ENCODE results near the gene SOX18.
A peak's percentile ranks its signal among the peaks of the same experiment; 100 is the strongest.

The SOX18 gene

GRCh38 chr20:64039293-64040160 lies 9.9 kb downstream of the SOX18 start:
- DNase-seq (ENCODE audit: low read depth in 2 of 2, low spot score in 1 of 2) = no peak

GRCh38 chr20:64038565-64039292 lies 10.7 kb downstream of the SOX18 start:
- peak; percentile 30 to 50 for DNase-seq (ENCODE audit: low read depth in 2 of 2, low spot score in 1 of 2)

GRCh38 chr20:64038224-64038564 lies 11.2 kb downstream of the SOX18 start:
- DNase-seq (ENCODE audit: low read depth in 2 of 2, low spot score in 1 of 2) = no peak

GRCh38 chr20:64037498-64038213 lies 11.8 kb downstream of the SOX18 start:
- no peak for DNase-seq (ENCODE audit: low read depth in 2 of 2, low spot score in 1 of 2)

- DNase-seq (ENCODE audit: low read depth in 2 of 2, low spot score in 1 of 2) = no peak
Observed at GRCh38 chr20:64037199-64037497, 12.3 kb downstream of the SOX18 start.

GRCh38 chr20:64036346-64037198 lies 12.9 kb downstream of the SOX18 start:
- DNase-seq (ENCODE audit: low read depth in 2 of 2, low spot score in 1 of 2) = no peak

- no peak for DNase-seq (ENCODE audit: low read depth in 2 of 2, low spot score in 1 of 2)
Observed at GRCh38 chr20:64035933-64036345, 13.5 kb downstream of the SOX18 start, which contains the start of gene C20orf204. C20orf204 (plus strand) TSS chr20:64036182; CDS start chr20:64036324, 142 bp downstream.

- DNase-seq (ENCODE audit: low read depth in 2 of 2, low spot score in 1 of 2) = no peak
Observed at GRCh38 chr20:64035066-64035932, 14.1 kb downstream of the SOX18 start.

GRCh38 chr20:64033981-64034493 lies 15.4 kb downstream of the SOX18 start:
- DNase-seq (ENCODE audit: low read depth in 2 of 2, low spot score in 1 of 2) = no peak

GRCh38 chr20:64032706-64033624 lies 16.5 kb downstream of the SOX18 start:
- no peak for DNase-seq (ENCODE audit: low read depth in 2 of 2, low spot score in 1 of 2)

- no peak for DNase-seq (ENCODE audit: low read depth in 2 of 2, low spot score in 1 of 2)
Observed at GRCh38 chr20:64031822-64032314, 17.6 kb downstream of the SOX18 start.

- no peak for DNase-seq (ENCODE audit: low read depth in 2 of 2, low spot score in 1 of 2)
Observed at GRCh38 chr20:64030371-64031134, 18.9 kb downstream of the SOX18 start.

GRCh38 chr20:64029293-64030117 lies 19.9 kb downstream of the SOX18 start:
- no peak for DNase-seq (ENCODE audit: low read depth in 2 of 2, low spot score in 1 of 2)

- no peak for DNase-seq (ENCODE audit: low read depth in 2 of 2, low spot score in 1 of 2)
Observed at GRCh38 chr20:64027981-64028685, 21.3 kb downstream of the SOX18 start.

GRCh38 chr20:64025826-64026412 lies 23.5 kb downstream of the SOX18 start:
- no peak for DNase-seq (ENCODE audit: low read depth in 2 of 2, low spot score in 1 of 2)

All from stimulated activated CD8-positive, alpha-beta memory T cell treated with anti-CD3 and anti-CD28 coated beads, Interleukin-4, amount 100 ng/mL, for 1 hour (primary cell).